Tibial artery (tissue), 4 donors: ENCODE measurements around the gene MAP6.

Source experiments
- DNase-seq, 2 donors: peaks; one replicate each; pipeline ENCODE4 v3.0.0-alpha.2; 2019
- H3K27ac ChIP-seq, 2 donors: fragments of 200-600 bp; sonication (generic) in 1 of 2; 1 replicate in 1 of 2; 2 replicates in 1 of 2; pipeline ENCODE4 v1.5.1; 2018 to 2019; ENCODE audit warnings: mild to moderate bottlenecking in 1 of 2
- H3K27me3 ChIP-seq, 2 donors: fragments of 200-600 bp; sonication (generic) in 1 of 2; one replicate each; pipeline versions ENCODE4 v1.5.1 to v1.6.0; 2016 to 2019
- H3K36me3 ChIP-seq, 3 donors: fragments of 200-600 bp; sonication (generic) in 2 of 3; one replicate each; pipeline ENCODE4 v1.5.1; 2016 to 2019; ENCODE audit warnings: mild to moderate bottlenecking in 2 of 3
- H3K4me1 ChIP-seq, 4 donors: fragments of 200-600 bp; sonication (generic) in 2 of 4; 1 replicate in 3 of 4; 2 replicates in 1 of 4; pipeline ENCODE4 v1.5.1; 2016 to 2019
- H3K4me3 ChIP-seq, 2 donors: fragments of 200-600 bp; sonication (generic) in 1 of 2; 1 replicate in 1 of 2; 2 replicates in 1 of 2; pipeline ENCODE4 v1.5.1; 2018 to 2019; ENCODE audit warnings: mild to moderate bottlenecking in 2 of 2
- H3K9me3 ChIP-seq, 3 donors: fragments of 200-600 bp; sonication (generic) in 1 of 3; one replicate each; pipeline ENCODE4 v1.5.1; 2016 to 2019
- CTCF ChIP-seq, 2 experiments: fragments of 200-600 bp in 1 of 2; fragments of 450-650 bp in 1 of 2; IDR thresholded peaks; one replicate each; pipeline ENCODE4 v1.5.1; 2017 to 2019; ENCODE audit warnings: antibody characterized with exemption in 2 of 2, mild to moderate bottlenecking in 1 of 2, moderate library complexity in 1 of 2
- intact Hi-C: fragments of 100-400 bp; cut with DNase I; formaldehyde crosslinking; loops from one replicate; pipeline ENCODE4 v1.15.0; 2023; ENCODE audit warnings: low total_unique reads

Gene MAP6

GRCh38 chr11:75627906-75628668 lies 40.8 kb downstream of the MAP6 start:
- DNase-seq = no peak
- H3K9me3 ChIP-seq = no peaks in the 10 kb centered on the region
- H3K27ac ChIP-seq = no peak overlapping the region
- no peak overlapping the region for H3K4me3 ChIP-seq
- intact Hi-C loops = no loop called here
- no peak for TF ChIP-seq CTCF (IDR thresholded peaks at IDR 0.05)
- H3K27me3 ChIP-seq = no peaks in the 10 kb centered on the region
- no peaks in the 10 kb centered on the region for H3K4me1 ChIP-seq
- no peaks in the 10 kb centered on the region for H3K36me3 ChIP-seq

- Histone ChIP-seq H3K4me1 (no peaks in the 10 kb centered on the region), H3K9me3 (no peaks in the 10 kb centered on the region), H3K27me3 (no peaks in the 10 kb centered on the region), H3K4me3 (no peak overlapping the region), H3K36me3 (no peaks in the 10 kb centered on the region), H3K27ac (no peak overlapping the region)
- TF ChIP-seq CTCF (IDR thresholded peaks at IDR 0.05) = no peak
- intact Hi-C loops = no loop called here
- DNase-seq = no peak
Measured at GRCh38 chr11:75626889-75627529, 41.8 kb downstream of the MAP6 start.

- intact Hi-C loops = no loop called here
- H3K27ac ChIP-seq = no peak overlapping the region
- H3K36me3 ChIP-seq = no peaks in the 10 kb centered on the region
Measured at GRCh38 chr11:75625991-75626888, 42.6 kb downstream of the MAP6 start.

GRCh38 chr11:75625021-75625420 lies 43.8 kb downstream of the MAP6 start:
- Histone ChIP-seq H3K4me1 (no peaks in the 10 kb centered on the region), H3K9me3 (no peaks in the 10 kb centered on the region), H3K27me3 (no peaks in the 10 kb centered on the region), H3K4me3 (no peak overlapping the region), H3K36me3 (no peaks in the 10 kb centered on the region), H3K27ac (no peak overlapping the region)
- DNase-seq = no peak
- no peak for TF ChIP-seq CTCF (IDR thresholded peaks at IDR 0.05)
- intact Hi-C loops = no loop called here

More at GRCh38 chr11:75625991-75626888, 42.6 kb downstream of the MAP6 start:
- Histone ChIP-seq H3K9me3 (no peaks in the 10 kb centered on the region), H3K4me1 (no peaks in the 10 kb centered on the region), H3K4me3 (no peak overlapping the region), H3K27me3 (no peaks in the 10 kb centered on the region)
- DNase-seq = no peak
- no peak for TF ChIP-seq CTCF (IDR thresholded peaks at IDR 0.05)

GRCh38 chr11:75616281-75616680 lies 52.6 kb downstream of the MAP6 start:
- Histone ChIP-seq H3K9me3 (peaks cover 0 to 10% (median 4%) of the 10 kb centered on the region in 3 donors), H3K27ac (no peak overlapping the region), H3K4me1 (no peaks in the 10 kb centered on the region), H3K36me3 (peaks cover 0 to 3% (median 0%) of the 10 kb centered on the region in 3 donors), H3K27me3 (no peaks in the 10 kb centered on the region), H3K4me3 (no peak overlapping the region)
- DNase-seq = no peak
- TF ChIP-seq CTCF (IDR thresholded peaks at IDR 0.05) = no peak
- intact Hi-C loops = no loop called here
